H1 (cell line): Measurements from ENCODE around the gene SLC25A26. TPM values are rescaled to one million over a fixed set of nuclear protein-coding genes. Genes with fewer than 3 reads are reported as not detected.
"Not testable (repeated sequence)": the region's sequence is repeated elsewhere in the genome, so short reads cannot be mapped to it uniquely, and the experiment has no call there.

Source experiments
- CTCF ChIA-PET: fragments of 300-600 bp; sonication (Branson Sonifier 250); formaldehyde crosslinking; loops from one replicate; lab custom pipeline; 2021; ENCODE audit not compliant: partially characterized antibody; lab: Charles Lee
- POLR2A ChIA-PET: fragments of 300-600 bp; sonication (Branson Sonifier 250); formaldehyde crosslinking; loops from one replicate; lab custom pipeline; 2021; ENCODE audit warnings: inconsistent platforms; ENCODE audit not compliant: partially characterized antibody; lab: Charles Lee
- DNase-seq, 2 experiments: peaks; one replicate each; pipeline versions ENCODE4 v3.0.0 to v3.0.0-alpha.2; 2010 to 2022; ENCODE audit warnings: low spot score in 2 of 2, low read depth in 1 of 2, mixed read lengths in 1 of 2
- FAIRE-seq: peaks from 2 replicates; lab custom pipeline; 2011; peaks lifted over from hg19 to GRCh38; lab: Jason Lieb, UNC
- H2AFZ ChIP-seq: 2 replicates; pipeline ENCODE4 v1.8.1; 2012; ENCODE audit warnings: low read length, inconsistent platforms
- H2AK5ac ChIP-seq: 2 replicates; pipeline ENCODE4 v1.6.1; 2013; ENCODE audit warnings: low read depth, low read length
- H2BK120ac ChIP-seq: replicated peaks from 2 replicates; pipeline ENCODE3; 2013; ENCODE audit warnings: low read depth, low read length, inconsistent platforms
- H2BK12ac ChIP-seq: 2 replicates; pipeline ENCODE4 v1.6.1; 2013; ENCODE audit warnings: low read depth, low read length
- H2BK15ac ChIP-seq: 2 replicates; pipeline ENCODE4 v1.6.1; 2013; ENCODE audit warnings: low read length
- H2BK20ac ChIP-seq: 2 replicates; pipeline ENCODE4 v1.6.1; 2013; ENCODE audit warnings: low read length
- H2BK5ac ChIP-seq: 2 replicates; pipeline ENCODE4 v1.6.1; 2013; ENCODE audit warnings: low read depth, low read length
- H3K14ac ChIP-seq: 2 replicates; pipeline ENCODE4 v1.6.1; 2013; ENCODE audit warnings: inconsistent platforms; ENCODE audit not compliant: insufficient read length
- H3K18ac ChIP-seq: 2 replicates; pipeline ENCODE4 v1.6.1; 2013; ENCODE audit warnings: low read length; ENCODE audit errors: extremely low read depth
- H3K23ac ChIP-seq: 2 replicates; pipeline ENCODE4 v1.6.1; 2013; ENCODE audit warnings: inconsistent platforms; ENCODE audit not compliant: insufficient read length
- H3K23me2 ChIP-seq: 2 replicates; pipeline ENCODE4 v1.6.1; 2013; ENCODE audit warnings: low read depth, low read length
- H3K27ac ChIP-seq: 2 replicates; pipeline ENCODE4 v1.6.1; 2011; ENCODE audit warnings: low read depth, low read length, inconsistent platforms
- H3K27me3 ChIP-seq, 4 experiments: replicated peaks in 1 of 4; 1 replicate in 1 of 4; 2 replicates in 3 of 4; pipeline versions ENCODE4 v1.6.1 to v1.8.1; 2011 to 2013; ENCODE audit warnings: low read length in 3 of 4, mild to moderate bottlenecking in 3 of 4, inconsistent platforms in 2 of 4, mixed read lengths in 2 of 4, moderate library complexity in 1 of 4; ENCODE audit not compliant: control insufficient read depth in 3 of 4, insufficient read depth in 3 of 4; ENCODE audit errors: extremely low read depth in 1 of 4
- H3K36me3 ChIP-seq, 4 experiments: 2 replicates each; pipeline versions ENCODE4 v1.6.1 to v1.8.1; 2011 to 2013; ENCODE audit warnings: mild to moderate bottlenecking in 4 of 4, low read length in 3 of 4, moderate library complexity in 2 of 4, control low read depth in 1 of 4, inconsistent platforms in 1 of 4; ENCODE audit not compliant: insufficient read depth in 4 of 4, control insufficient read depth in 2 of 4
- H3K4ac ChIP-seq: replicated peaks from 2 replicates; pipeline ENCODE3; 2013; ENCODE audit warnings: low read length, low read depth, mixed read lengths, inconsistent platforms; ENCODE audit not compliant: insufficient read length
- H3K4me1 ChIP-seq, 4 experiments: replicated peaks in 1 of 4; 1 replicate in 1 of 4; 2 replicates in 3 of 4; pipeline versions ENCODE4 v1.6.1 to v1.8.1; 2011 to 2013; ENCODE audit warnings: low read length in 3 of 4, inconsistent platforms in 2 of 4, mixed read lengths in 1 of 4; ENCODE audit not compliant: insufficient read depth in 4 of 4, control insufficient read depth in 3 of 4
- H3K4me2 ChIP-seq, 2 experiments: 2 replicates each; pipeline versions ENCODE4 v1.6.1 to v1.8.1; 2011 to 2013; ENCODE audit warnings: low read depth in 2 of 2, low read length in 2 of 2, control low read depth in 1 of 2, inconsistent platforms in 1 of 2, mild to moderate bottlenecking in 1 of 2; ENCODE audit not compliant: insufficient read depth in 1 of 2
- H3K4me3 ChIP-seq, 4 experiments: fragments of 200-600, 300-600 bp in 1 of 4; sonication (generic), shearing (Covaris generic), sonication (Bioruptor Twin) in 1 of 4; 2 replicates each; pipeline versions ENCODE4 v1.5.1 to v1.8.1; 2011 to 2016; ENCODE audit warnings: low read length in 4 of 4, low read depth in 3 of 4, control low read depth in 2 of 4, inconsistent platforms in 2 of 4, mild to moderate bottlenecking in 2 of 4, mixed read lengths in 1 of 4, moderate library complexity in 1 of 4; ENCODE audit not compliant: insufficient read depth in 2 of 4; ENCODE audit errors: extremely low read depth in 1 of 4
- H3K56ac ChIP-seq: replicated peaks from 2 replicates; pipeline ENCODE3; 2013; ENCODE audit warnings: low read depth, mild to moderate bottlenecking, mixed read lengths, low read length, inconsistent platforms; ENCODE audit not compliant: insufficient read length
- H3K79me1 ChIP-seq: 2 replicates; pipeline ENCODE4 v1.6.1; 2013; ENCODE audit warnings: low read depth, low read length, control low read depth
- H3K79me2 ChIP-seq, 2 experiments: 2 replicates each; pipeline versions ENCODE4 v1.6.1 to v1.8.1; 2012 to 2013; ENCODE audit warnings: low read length in 2 of 2, mild to moderate bottlenecking in 2 of 2, inconsistent platforms in 1 of 2; ENCODE audit not compliant: insufficient read depth in 2 of 2, control insufficient read depth in 1 of 2
- H3K9ac ChIP-seq, 4 experiments: replicated peaks in 1 of 4; 1 replicate in 1 of 4; 2 replicates in 3 of 4; pipeline versions ENCODE4 v1.6.1 to v1.8.1; 2011 to 2013; ENCODE audit warnings: low read depth in 3 of 4, low read length in 3 of 4, control low read depth in 2 of 4, mild to moderate bottlenecking in 2 of 4, moderate library complexity in 2 of 4, inconsistent platforms in 1 of 4; ENCODE audit errors: extremely low read depth in 1 of 4
- H3K9me3 ChIP-seq, 2 experiments: 2 replicates each; pipeline versions ENCODE4 v1.6.1 to v1.8.1; 2012 to 2013; ENCODE audit warnings: mild to moderate bottlenecking in 2 of 2, moderate library complexity in 2 of 2, control low read depth in 1 of 2, inconsistent platforms in 1 of 2, low read depth in 1 of 2, low read length in 1 of 2, mixed read lengths in 1 of 2; ENCODE audit not compliant: insufficient read depth in 2 of 2
- H4K20me1 ChIP-seq, 2 experiments: replicated peaks in 1 of 2; 2 replicates each; pipeline versions ENCODE3 to v1.8.1; 2011 to 2013; ENCODE audit warnings: inconsistent platforms in 2 of 2, low read length in 2 of 2, mild to moderate bottlenecking in 1 of 2; ENCODE audit not compliant: insufficient read depth in 2 of 2, control insufficient read depth in 1 of 2
- H4K5ac ChIP-seq: 2 replicates; pipeline ENCODE4 v1.6.1; 2013; ENCODE audit warnings: low read length, low read depth, mixed read lengths, inconsistent platforms; ENCODE audit not compliant: insufficient read length
- H4K8ac ChIP-seq: 2 replicates; pipeline ENCODE4 v1.8.0; 2013; ENCODE audit warnings: mild to moderate bottlenecking, moderate library complexity, low read length, inconsistent platforms; ENCODE audit not compliant: insufficient read depth; ENCODE audit errors: extremely low read depth
- H4K91ac ChIP-seq: replicated peaks from 2 replicates; pipeline ENCODE3; 2013; ENCODE audit warnings: low read length, mixed read lengths, inconsistent platforms; ENCODE audit not compliant: insufficient read length
- CBX5 ChIP-seq: fragments of 300-800, 300-1000 bp; sonication (generic); IDR thresholded peaks from 2 replicates; pipeline ENCODE4 v1.7.1; 2016; ENCODE audit warnings: antibody characterized with exemption, low read length, low read depth
- CBX8 ChIP-seq: fragments of 300-800, 300-1000 bp; sonication (generic); IDR thresholded peaks from 2 replicates; pipeline ENCODE4 v1.7.1; 2016; ENCODE audit warnings: low read depth, low read length, borderline replicate concordance
- CREB1 ChIP-seq: IDR thresholded peaks from 2 replicates; pipeline ENCODE4 v1.6.1; 2012; ENCODE audit warnings: inconsistent platforms
- FOSL1 ChIP-seq: IDR thresholded peaks from 2 replicates; pipeline ENCODE4 v1.6.1; 2011; ENCODE audit warnings: mild to moderate bottlenecking, low read depth, low read length, moderate library complexity; ENCODE audit not compliant: insufficient read depth
- GABPA ChIP-seq: IDR thresholded peaks from 2 replicates; pipeline ENCODE4 v1.6.1; 2011; ENCODE audit warnings: mild to moderate bottlenecking, low read length, moderate library complexity, borderline replicate concordance; ENCODE audit not compliant: insufficient read depth
- JUND ChIP-seq: IDR thresholded peaks from 2 replicates; pipeline ENCODE4 v1.6.1; 2011; ENCODE audit warnings: mild to moderate bottlenecking, improper control_type of control experiment, low read length
- KDM4A ChIP-seq: IDR thresholded peaks from one replicate; pipeline ENCODE4 v1.7.1; 2012; ENCODE audit warnings: low read depth, mild to moderate bottlenecking, moderate library complexity, low read length, inconsistent platforms; ENCODE audit not compliant: severe bottlenecking
- TBP ChIP-seq: IDR thresholded peaks from 2 replicates; pipeline ENCODE4 v1.6.1; 2011; ENCODE audit warnings: low read depth, low read length, improper control_type of control experiment
- USF2 ChIP-seq: IDR thresholded peaks from 2 replicates; pipeline ENCODE4 v1.6.1; 2011; ENCODE audit warnings: low read length, improper control_type of control experiment
- ZNF274 ChIP-seq: IDR thresholded peaks from 2 replicates; pipeline ENCODE4 v1.7.0; 2012; ENCODE audit warnings: low read length, borderline replicate concordance; ENCODE audit errors: extremely low read depth
- WGBS, 2 experiments: shearing (Covaris generic) in 1 of 2; methylation state at CpG; one replicate each; pipeline versions ENCODE4 v1.1.6 to v1.1.7; 2013 to 2015; ENCODE audit warnings: low lambda C conversion rate in 2 of 2, mixed read lengths in 2 of 2, inconsistent platforms in 1 of 2, low coverage in 1 of 2, missing lambda C conversion rate in 1 of 2; ENCODE audit not compliant: insufficient replicate concordance in 2 of 2, insufficient coverage in 1 of 2, insufficient read length in 1 of 2; ENCODE audit errors: extremely low coverage in 1 of 2, missing lambda C conversion rate in 1 of 2; 5-methylcytosine and 5-hydroxymethylcytosine counted together
- polyA plus RNA-seq, 7 experiments: library from polyadenylated mRNA; depleted of rRNA in 3 of 7; stranded (reverse) in 5 of 7; unstranded in 2 of 7; fragments of >200 nt in 5 of 7; fragments of 200-250 nt in 2 of 7; gene quantifications; 1 replicate in 5 of 7; 2 replicates in 1 of 7; 4 replicates in 1 of 7; pipeline versions ENCODE4 v1.2.1 to v1.2.3, GENCODE V29; 2011 to 2013; ENCODE audit warnings: missing spikeins in 2 of 7, mixed read lengths in 2 of 7
- total RNA-seq: library from RNA; stranded (reverse); fragmentation: NEBNext Ultra II Directional; extraction: Animal tissue kit (Norgen Biotek cat#: 25700); gene quantifications from 2 replicates; pipeline ENCODE4 v1.2.1, GENCODE V29; 2021

Gene SLC25A26
- total and polyA plus RNA-seq, 2 of the 8 experiments (the other 6 are each of a cell fraction or from before 2014, with no cell fraction given), result 30.0 to 37.0 TPM

GRCh38 chr3:66224220-66224619 is 3.4 kb downstream of the SLC25A26 start (continued):
- TF ChIP-seq GABPA (no peak), CBX5 (no peak), JUND (no peak), FOSL1 (no peak), ZNF274 (no peak), CBX8 (no peak), KDM4A (no peak), TBP (no peak), CREB1 (no peak), USF2 (no peak)

DNA sequence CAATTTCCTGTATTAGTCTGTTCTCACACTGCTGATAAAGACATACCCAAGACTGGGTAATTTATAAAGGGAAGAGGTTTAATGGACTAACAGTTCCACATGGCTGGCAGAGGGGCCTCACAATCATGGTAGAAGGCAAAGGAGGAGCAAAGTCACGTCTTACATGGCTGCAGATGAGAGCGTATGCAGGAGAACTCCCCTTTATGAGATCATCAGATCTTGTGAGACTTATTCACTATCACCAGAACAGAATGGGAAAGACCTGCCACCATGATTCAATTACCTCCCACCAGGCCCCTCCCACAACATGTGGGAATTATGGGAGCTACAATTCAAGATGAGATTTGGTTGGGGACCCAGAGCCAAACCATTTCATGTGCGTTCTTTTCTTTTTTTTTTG is 5.3 kb downstream of the SLC25A26 start:
- H2AK5ac ChIP-seq, H2BK12ac ChIP-seq, H2BK20ac ChIP-seq, H3K18ac ChIP-seq, H3K36me3 ChIP-seq, H3K4me3 ChIP-seq, H4K20me1 ChIP-seq, H3K23me2 ChIP-seq, H3K14ac ChIP-seq, POLR2A ChIA-PET, H2BK5ac ChIP-seq, H3K9ac ChIP-seq, H4K5ac ChIP-seq, H2AFZ ChIP-seq, H4K8ac ChIP-seq, H3K4ac ChIP-seq, H3K4me1 ChIP-seq, DNase-seq, H2BK15ac ChIP-seq, H3K23ac ChIP-seq, H3K9me3 ChIP-seq, H2BK120ac ChIP-seq, H3K79me1 ChIP-seq, H3K56ac ChIP-seq, H4K91ac ChIP-seq, H3K27ac ChIP-seq, H3K4me2 ChIP-seq, FAIRE-seq, H3K27me3 ChIP-seq: not testable (repeated sequence)
- CTCF ChIA-PET, result interaction anchor here (0.8 to 1.4 kb wide), 2 partner anchors 9 to 10 kb away, joined by 3 read pairs; no protein-coding TSS in a partner anchor
- peaks cover 0 to 42% of the 10 kb centered on the region in 2 experiments; a peak in 2 of 4 replicates for H3K79me2 ChIP-seq
- WGBS, 2 experiments, result 93% methylated on average over 3 of the region's 3 CpGs; no CpG with 5 or more reads in 1 of the 2 experiments
